ENCODE data around the gene ADCYAP1.

- no peak for TF ChIP-seq CTCF (IDR thresholded peaks at IDR 0.05; ENCODE audit: insufficient read depth, low read depth, low read length)
- TF ChIP-seq EZH2 (IDR thresholded peaks at IDR 0.05; ENCODE audit: insufficient read depth, low read length): no peak
These were observed 20.3 kb downstream of the ADCYAP1 start for GRCh38 chr18:924987-925386.

Data from astrocyte (in vitro differentiated cells and primary cell).